MG63 (cell line): ENCODE measurements around the gene MED28. TPM values are rescaled to one million over a fixed set of nuclear protein-coding genes. Genes with fewer than 3 reads are reported as not detected.

ENCODE experiments used
- total RNA-seq: library from RNA; depleted of rRNA; stranded (reverse); fragments of >200 nt; shearing (Covaris generic); gene quantifications from 2 replicates; pipeline ENCODE4 v1.2.3, GENCODE V29; 2014; ENCODE audit warnings: low replicate concordance; rRNA removed

Gene MED28
- total RNA-seq, 1 experiment from 2014 or later: 18.1 TPM

Other genes with a start within 250 kb of the MED28 start
- gene QDPR, start 102.6 kb upstream of the MED28 start, total RNA-seq: 14.9 and 23.1 TPM in 2 replicates
- gene CLRN2, start 99.5 kb upstream of the MED28 start, total RNA-seq: not detected in 2 replicates
- 83.4 and 102 TPM in 2 replicates for gene LAP3, start 37.4 kb upstream of the MED28 start, total RNA-seq
- 0.10 TPM in 1 of 2 replicates, not detected in the other for gene FAM184B, start 167.0 kb downstream of the MED28 start, total RNA-seq
- 10.8 and 17.7 TPM in 2 replicates for gene DCAF16, start 196.1 kb downstream of the MED28 start, total RNA-seq
- gene NCAPG, start 196.3 kb downstream of the MED28 start, total RNA-seq: 28.2 and 75.4 TPM in 2 replicates